ENCODE data around the gene TRAPPC2B. TPM values are rescaled to one million over a fixed set of nuclear protein-coding genes. Genes with fewer than 3 reads are reported as not detected.

TRAPPC2B gene
- total RNA-seq, 1 donor from 2014 or later, result 10.2 TPM

DNA sequence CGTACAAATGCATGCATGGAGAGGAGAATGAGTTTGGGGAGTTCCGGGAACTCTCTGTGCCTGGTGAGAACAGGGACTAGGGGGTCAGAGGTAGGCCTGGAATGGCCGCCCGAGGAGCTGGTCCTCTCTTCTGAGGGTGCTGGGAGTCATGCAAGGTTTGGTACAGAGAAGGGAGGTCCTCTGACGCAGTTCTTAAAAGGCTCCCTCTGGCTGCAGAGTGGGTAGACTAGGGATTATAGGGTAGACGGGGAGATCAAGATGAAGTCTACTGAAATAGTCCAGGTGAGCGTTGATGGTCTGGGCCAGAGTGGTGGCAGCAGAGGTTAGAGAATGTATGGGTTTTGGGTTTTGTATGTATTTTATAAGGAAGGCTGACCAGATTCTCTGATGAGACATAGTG lies 11.5 kb upstream of the TRAPPC2B start:
- H3K4me1 Mint-ChIP-seq, result peaks cover 33% of the 10 kb centered on the region
- H3K36me3 Mint-ChIP-seq (ENCODE audit: low read depth), result peaks cover 59% of the 10 kb centered on the region
- peak overlapping the region; percentile 94 for H3K4me3 Mint-ChIP-seq
- ChIA-PET CTCF (no interaction called here), POLR2A (interaction anchor here (1.3 kb wide), 1 partner anchor 11 kb away, joined by 4 read pairs; the partner anchor contains the start of genes TRAPPC2B and ZNF547)
- peaks cover 18% of the 10 kb centered on the region for H3K9me3 Mint-ChIP-seq
- intact Hi-C loops (cut with micrococcal nuclease), result loop anchor here (1.0 to 5.0 kb wide), 5 partner anchors 11 to 112 kb away; partner anchors contain the start of genes TRAPPC2B, ZNF460, ZNF543 and ZNF547
- peak overlapping the region; percentile 78 for H3K27ac Mint-ChIP-seq
- TF ChIP-seq, protein P1, sequence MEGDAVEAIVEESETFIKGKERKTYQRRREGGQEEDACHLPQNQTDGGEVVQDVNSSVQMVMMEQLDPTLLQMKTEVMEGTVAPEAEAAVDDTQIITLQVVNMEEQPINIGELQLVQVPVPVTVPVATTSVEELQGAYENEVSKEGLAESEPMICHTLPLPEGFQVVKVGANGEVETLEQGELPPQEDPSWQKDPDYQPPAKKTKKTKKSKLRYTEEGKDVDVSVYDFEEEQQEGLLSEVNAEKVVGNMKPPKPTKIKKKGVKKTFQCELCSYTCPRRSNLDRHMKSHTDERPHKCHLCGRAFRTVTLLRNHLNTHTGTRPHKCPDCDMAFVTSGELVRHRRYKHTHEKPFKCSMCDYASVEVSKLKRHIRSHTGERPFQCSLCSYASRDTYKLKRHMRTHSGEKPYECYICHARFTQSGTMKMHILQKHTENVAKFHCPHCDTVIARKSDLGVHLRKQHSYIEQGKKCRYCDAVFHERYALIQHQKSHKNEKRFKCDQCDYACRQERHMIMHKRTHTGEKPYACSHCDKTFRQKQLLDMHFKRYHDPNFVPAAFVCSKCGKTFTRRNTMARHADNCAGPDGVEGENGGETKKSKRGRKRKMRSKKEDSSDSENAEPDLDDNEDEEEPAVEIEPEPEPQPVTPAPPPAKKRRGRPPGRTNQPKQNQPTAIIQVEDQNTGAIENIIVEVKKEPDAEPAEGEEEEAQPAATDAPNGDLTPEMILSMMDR (IDR thresholded peaks at IDR 0.05), result no peak
- ATAC-seq (ENCODE audit: low read depth), result no peak
- H3K27me3 Mint-ChIP-seq, result peaks cover 2% of the 10 kb centered on the region
- DNase-seq, result no peak

DNA sequence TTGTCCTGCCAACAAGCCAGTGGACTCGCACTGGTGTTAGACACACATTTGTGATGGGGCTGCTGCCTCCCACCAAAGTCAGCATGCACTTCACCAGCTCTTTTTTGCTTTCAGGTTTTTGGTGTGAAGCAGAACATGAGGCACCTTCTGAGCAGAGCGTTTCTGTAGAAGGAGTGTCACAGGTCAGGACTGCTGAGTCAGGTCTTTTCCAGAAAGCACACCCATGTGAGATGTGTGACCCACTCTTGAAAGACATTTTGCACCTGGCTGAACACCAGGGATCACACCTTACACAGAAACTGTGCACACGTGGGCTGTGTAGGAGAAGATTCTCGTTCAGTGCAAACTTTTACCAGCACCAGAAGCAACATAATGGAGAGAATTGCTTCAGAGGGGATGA lies 7.4 kb upstream of the TRAPPC2B start:
- no peak for ATAC-seq (ENCODE audit: low read depth)
- intact Hi-C loops (cut with micrococcal nuclease), result no loop called here
- DNase-seq, result no peak
- Mint-ChIP-seq H3K4me1 (peaks cover 27% of the 10 kb centered on the region), H3K27me3 (no peaks in the 10 kb centered on the region), H3K36me3 (ENCODE audit: low read depth) (peaks cover 87% of the 10 kb centered on the region), H3K9me3 (peaks cover 23% of the 10 kb centered on the region), H3K4me3 (no peak overlapping the region), H3K27ac (no peak overlapping the region)
- POLR2A ChIA-PET, result no interaction called here
- TF ChIP-seq, protein P1 (IDR thresholded peaks at IDR 0.05), result no peak
- CTCF ChIA-PET, result no interaction called here

DNA sequence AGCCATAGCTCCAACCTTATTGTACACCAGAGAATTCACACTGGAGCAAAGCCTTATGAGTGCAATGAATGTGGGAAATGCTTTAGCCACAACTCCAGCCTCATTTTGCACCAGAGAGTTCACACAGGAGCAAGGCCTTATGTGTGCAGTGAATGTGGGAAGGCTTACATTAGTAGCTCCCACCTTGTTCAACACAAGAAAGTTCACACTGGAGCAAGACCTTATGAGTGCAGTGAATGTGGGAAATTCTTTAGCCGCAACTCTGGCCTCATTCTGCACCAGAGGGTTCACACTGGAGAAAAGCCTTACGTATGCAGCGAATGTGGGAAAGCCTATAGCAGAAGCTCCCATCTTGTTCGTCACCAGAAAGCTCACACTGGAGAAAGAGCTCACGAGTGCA lies 5.9 kb upstream of the TRAPPC2B start:
- CTCF ChIA-PET, result no interaction called here
- DNase-seq (no peak), ATAC-seq (ENCODE audit: low read depth) (no peak)
- Mint-ChIP-seq H3K4me1 (peaks cover 12% of the 10 kb centered on the region), H3K27ac (no peak overlapping the region), H3K9me3 (peaks cover 26% of the 10 kb centered on the region), H3K36me3 (ENCODE audit: low read depth) (peaks cover 74% of the 10 kb centered on the region), H3K27me3 (no peaks in the 10 kb centered on the region), H3K4me3 (no peak overlapping the region)
- TF ChIP-seq, protein P1 (IDR thresholded peaks at IDR 0.05), result no peak
- intact Hi-C loops (cut with micrococcal nuclease), result no loop called here
- POLR2A ChIA-PET, result interaction anchor here (0.8 to 1.4 kb wide), 2 partner anchors 32 to 37 kb away, joined by 5 to 6 read pairs; partner anchors contain the start of genes ZNF543 and ZNF548

DNA sequence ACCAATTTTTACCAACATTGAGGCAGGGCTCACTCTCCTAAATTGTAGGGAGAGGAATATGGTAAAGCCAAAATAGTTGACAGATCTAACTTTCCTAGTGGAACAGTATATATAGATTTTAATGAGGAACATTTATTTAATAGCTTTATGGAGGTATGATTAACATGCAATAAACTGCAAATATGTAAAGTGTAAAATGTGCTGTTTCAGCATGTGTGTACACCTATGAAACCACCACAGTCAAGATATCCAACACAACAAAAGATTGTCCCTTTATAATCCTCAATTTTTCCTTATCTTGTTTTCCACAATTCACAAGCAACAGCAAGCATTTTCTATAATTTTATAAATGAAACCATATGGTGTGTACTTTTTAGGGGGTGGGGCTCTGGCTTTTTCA lies 4.1 kb upstream of the TRAPPC2B start:
- intact Hi-C loops (cut with micrococcal nuclease), result no loop called here
- peaks cover 19% of the 10 kb centered on the region for H3K9me3 Mint-ChIP-seq
- CTCF ChIA-PET, result no interaction called here
- peaks cover 66% of the 10 kb centered on the region for H3K36me3 Mint-ChIP-seq (ENCODE audit: low read depth)
- H3K27ac Mint-ChIP-seq, result no peak overlapping the region
- TF ChIP-seq, protein P1 (IDR thresholded peaks at IDR 0.05), result no peak
- H3K27me3 Mint-ChIP-seq, result no peaks in the 10 kb centered on the region
- peaks cover 16% of the 10 kb centered on the region for H3K4me1 Mint-ChIP-seq
- H3K4me3 Mint-ChIP-seq, result no peak overlapping the region
- POLR2A ChIA-PET, result no interaction called here
- ATAC-seq (ENCODE audit: low read depth), result no peak
- DNase-seq, result no peak

DNA sequence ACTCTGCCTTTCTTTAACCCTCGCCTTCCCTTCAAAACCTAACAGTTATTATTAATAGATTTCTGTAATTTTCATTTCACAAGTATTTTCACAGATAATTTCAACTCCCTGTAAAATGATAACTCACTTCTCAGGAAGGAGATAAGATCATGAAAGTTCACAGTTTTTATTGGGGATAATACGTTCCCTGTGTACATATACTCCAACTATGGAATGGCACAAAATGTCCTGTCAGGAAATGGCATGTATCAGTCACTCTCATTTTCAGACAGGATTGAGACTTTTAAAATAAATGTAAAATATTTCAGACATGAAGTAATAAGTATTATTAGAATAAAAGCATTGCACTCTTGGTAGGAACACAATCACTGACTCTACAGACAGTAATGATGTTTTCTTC lies 932 bp upstream of the TRAPPC2B start:
- POLR2A ChIA-PET, result interaction anchor here (0.6 to 1.9 kb wide), 7 partner anchors 12 to 856 kb away, joined by 3 to 22 read pairs (median 6); partner anchors contain the start of genes ZNF304, ZNF416, ZNF548 and ZNF805
- Mint-ChIP-seq H3K4me1 (peaks cover 17% of the 10 kb centered on the region), H3K9me3 (peaks cover 8% of the 10 kb centered on the region), H3K27ac (peak overlapping the region; percentile 95), H3K36me3 (ENCODE audit: low read depth) (peaks cover 43% of the 10 kb centered on the region), H3K27me3 (no peaks in the 10 kb centered on the region), H3K4me3 (peak overlapping the region; percentile 92)
- no peak for DNase-seq
- intact Hi-C loops (cut with micrococcal nuclease), result loop anchor here (2.0 to 10.0 kb wide), 2 partner anchors 72 to 168 kb away; partner anchors contain the start of genes ZNF264 and ZNF749
- no peak for ATAC-seq (ENCODE audit: low read depth)
- CTCF ChIA-PET, result no interaction called here
- TF ChIP-seq, protein P1 (IDR thresholded peaks at IDR 0.05), result no peak

Data from activated B cell treated with CpG ODN at 0.5 μM for 24 hours (primary cell).